Heart right ventricle (tissue), 16 donors: ENCODE results near the gene GJB5. TPM values are rescaled to one million over a fixed set of nuclear protein-coding genes. Genes with fewer than 3 reads are reported as not detected.
A peak's percentile ranks its signal among the peaks of the same experiment; 100 is the strongest.

Source experiments
- ATAC-seq, 8 donors: fragments of 200-7000 bp; cut with Tn5 transposase; one replicate each; pipeline ENCODE4 v1.9.1; 2020; ENCODE audit warnings: mild to moderate bottlenecking in 8 of 8, moderate library complexity in 8 of 8, moderate number of reproducible peaks in 1 of 8
- DNase-seq, 2 donors: peaks; one replicate each; pipeline ENCODE4 v3.0.0-alpha.2; 2020
- H3K27ac ChIP-seq, 10 donors: fragments of 200-600 bp; sonication (generic) in 2 of 10; one replicate each; pipeline versions ENCODE4 v1.5.0 to v1.8.0; 2020 to 2022; ENCODE audit warnings: mild to moderate bottlenecking in 3 of 10
- H3K27me3 ChIP-seq, 7 donors: fragments of 200-600 bp; one replicate each; pipeline ENCODE4 v1.8.0; 2021 to 2022; ENCODE audit warnings: mild to moderate bottlenecking in 2 of 7
- H3K36me3 ChIP-seq, 9 donors: fragments of 200-600 bp; sonication (generic) in 1 of 9; one replicate each; pipeline versions ENCODE4 v1.5.0 to v1.8.0; 2020 to 2022; ENCODE audit warnings: mild to moderate bottlenecking in 2 of 9
- H3K4me1 ChIP-seq, 9 donors: fragments of 200-600 bp; sonication (generic) in 1 of 9; one replicate each; pipeline versions ENCODE4 v1.5.0 to v1.8.0; 2020 to 2022; ENCODE audit warnings: mild to moderate bottlenecking in 4 of 9
- H3K4me3 ChIP-seq, 10 donors: fragments of 200-600 bp; sonication (generic) in 2 of 10; one replicate each; pipeline versions ENCODE4 v1.5.0 to v1.8.0; 2020 to 2022; ENCODE audit warnings: mild to moderate bottlenecking in 7 of 10, moderate library complexity in 2 of 10
- H3K9me3 ChIP-seq, 11 donors: fragments of 200-600 bp in 10 of 11; sonication (generic) in 2 of 11; one replicate each; pipeline versions ENCODE4 v1.5.0 to v1.8.0; 2013 to 2022; ENCODE audit warnings: mild to moderate bottlenecking in 2 of 11, control low read depth in 1 of 11, moderate library complexity in 1 of 11
- WGBS, 2 donors: extraction: QIAGEN DNeasy Blood & Tissue Kit; methylation state at CpG; one replicate each; pipeline ENCODE4 v1.1.7; 2013; ENCODE audit warnings: inconsistent platforms in 1 of 2; 5-methylcytosine and 5-hydroxymethylcytosine counted together
- intact Hi-C, 10 donors: fragments of 100-400 bp; cut with DNase I; formaldehyde crosslinking; loops; one replicate each; pipeline versions ENCODE4 v1.11.1 to v1.14.2; 2022
- polyA plus RNA-seq, 2 donors: library from polyadenylated mRNA; stranded (reverse); fragments of 200-250 nt; gene quantifications; one replicate each; pipeline ENCODE4 v1.2.3, GENCODE V29; 2013
- total RNA-seq, 10 donors: library from RNA; stranded (reverse); fragmentation: NEBNext Ultra II Directional in 3 of 10; extraction: Animal tissue kit (Norgen Biotek cat#: 25700) in 3 of 10; gene quantifications; one replicate each; pipeline versions ENCODE4 v1.2.1 to v1.2.4, GENCODE V29; 2021 to 2023
- TF ChIP-seq, protein P1 (sequence below), 9 donors: fragments of 200-600 bp; sonication (generic) in 2 of 9; IDR thresholded peaks; one replicate each; pipeline versions ENCODE4 v1.5.0 to v1.8.0; 2021 to 2022; ENCODE audit warnings: antibody characterized with exemption in 9 of 9, mild to moderate bottlenecking in 5 of 9, moderate library complexity in 1 of 9
- donor health status: Arrhythmogenic right ventricular cardiomyopathy.
- donor health status: ischemic (EF 13 %, LVEDD 7.1; RV severe dilation, severe dysfunction).
- donor health status: healthy with polysubstance abuse.
- donor health status: DM: no; HTN: yes; CAD: no.
- donor health status: DM: no; HTN: no; CAD: no.
- donor health status: ischemic (EF 25% LVEDD 6.9; RV normal size, moderate dysfunction).
- donor health status: ischemic (EF 25% LVEDD 5.7; RV mildly dilated, moderate dysfunction).
- donor health status: healthy.
- donor health status: DM: yes; HTN: yes; CAD: no.
- donor health status: Ischemic cardiomyopathy.
- donor health status: ischemic (EF 35%, LVEDD 5.7; RV mildly dilated, moderate dysfunction).
- donor health status: nonischemic (EF 11% LVEDD 7.7; RV severe dilation, severe dysfunction).
- donor health status: DM: yes; HTN: yes; CAD: no.
- donor health status: PGD.
- donor health status: ischemic (EF 29% LVEDD 5.4; RV normal size, mild dysfunction).
- donor health status: nonischemic (EF 23%, LVEDD 6.1; RV moderate dilation, normal function).

The GJB5 gene
- total and polyA plus RNA-seq, 12 donors = not detected

DNA sequence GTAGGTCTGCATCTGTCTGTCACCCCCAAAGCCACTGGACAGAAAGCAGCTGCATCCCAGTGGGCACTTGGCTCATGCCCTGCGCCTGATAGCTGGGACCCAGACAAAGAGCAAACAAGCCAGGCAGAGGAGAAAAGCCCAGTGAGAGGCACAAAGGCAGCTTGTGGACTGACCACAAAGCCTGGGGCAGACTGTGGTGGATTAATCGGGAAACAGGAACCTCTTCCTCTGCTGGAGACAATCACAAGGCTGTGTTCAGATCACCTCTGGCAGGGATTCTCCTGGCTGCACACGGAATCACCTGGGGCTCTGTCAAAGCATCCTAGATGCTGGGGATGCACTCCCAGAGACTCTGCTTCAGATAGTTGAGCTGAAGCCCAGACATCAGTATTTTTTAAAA, 15.2 kb upstream of the GJB5 start:
- H3K4me3 ChIP-seq = no peak overlapping the region
- intact Hi-C loops = loop anchor here (5.0 to 10.0 kb wide), 8 partner anchors 275 to 1107 kb away; no protein-coding TSS in a partner anchor
- TF ChIP-seq, protein P1, sequence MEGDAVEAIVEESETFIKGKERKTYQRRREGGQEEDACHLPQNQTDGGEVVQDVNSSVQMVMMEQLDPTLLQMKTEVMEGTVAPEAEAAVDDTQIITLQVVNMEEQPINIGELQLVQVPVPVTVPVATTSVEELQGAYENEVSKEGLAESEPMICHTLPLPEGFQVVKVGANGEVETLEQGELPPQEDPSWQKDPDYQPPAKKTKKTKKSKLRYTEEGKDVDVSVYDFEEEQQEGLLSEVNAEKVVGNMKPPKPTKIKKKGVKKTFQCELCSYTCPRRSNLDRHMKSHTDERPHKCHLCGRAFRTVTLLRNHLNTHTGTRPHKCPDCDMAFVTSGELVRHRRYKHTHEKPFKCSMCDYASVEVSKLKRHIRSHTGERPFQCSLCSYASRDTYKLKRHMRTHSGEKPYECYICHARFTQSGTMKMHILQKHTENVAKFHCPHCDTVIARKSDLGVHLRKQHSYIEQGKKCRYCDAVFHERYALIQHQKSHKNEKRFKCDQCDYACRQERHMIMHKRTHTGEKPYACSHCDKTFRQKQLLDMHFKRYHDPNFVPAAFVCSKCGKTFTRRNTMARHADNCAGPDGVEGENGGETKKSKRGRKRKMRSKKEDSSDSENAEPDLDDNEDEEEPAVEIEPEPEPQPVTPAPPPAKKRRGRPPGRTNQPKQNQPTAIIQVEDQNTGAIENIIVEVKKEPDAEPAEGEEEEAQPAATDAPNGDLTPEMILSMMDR (IDR thresholded peaks at IDR 0.05) = no peak
- H3K36me3 ChIP-seq = no peaks in the 10 kb centered on the region
- no peak overlapping the region for H3K27ac ChIP-seq
- H3K4me1 ChIP-seq = peaks cover 0 to 4% (median 0%) of the 10 kb centered on the region in 9 donors
- H3K9me3 ChIP-seq = no peaks in the 10 kb centered on the region
- DNase-seq (no peak), ATAC-seq (no peak)
- peaks cover 0 to 40% (median 20%) of the 10 kb centered on the region in 7 donors for H3K27me3 ChIP-seq
- 55 to 58% methylated on average over 3 of the region's 3 CpGs for whole genome bisulfite sequencing, 2 donors

DNA sequence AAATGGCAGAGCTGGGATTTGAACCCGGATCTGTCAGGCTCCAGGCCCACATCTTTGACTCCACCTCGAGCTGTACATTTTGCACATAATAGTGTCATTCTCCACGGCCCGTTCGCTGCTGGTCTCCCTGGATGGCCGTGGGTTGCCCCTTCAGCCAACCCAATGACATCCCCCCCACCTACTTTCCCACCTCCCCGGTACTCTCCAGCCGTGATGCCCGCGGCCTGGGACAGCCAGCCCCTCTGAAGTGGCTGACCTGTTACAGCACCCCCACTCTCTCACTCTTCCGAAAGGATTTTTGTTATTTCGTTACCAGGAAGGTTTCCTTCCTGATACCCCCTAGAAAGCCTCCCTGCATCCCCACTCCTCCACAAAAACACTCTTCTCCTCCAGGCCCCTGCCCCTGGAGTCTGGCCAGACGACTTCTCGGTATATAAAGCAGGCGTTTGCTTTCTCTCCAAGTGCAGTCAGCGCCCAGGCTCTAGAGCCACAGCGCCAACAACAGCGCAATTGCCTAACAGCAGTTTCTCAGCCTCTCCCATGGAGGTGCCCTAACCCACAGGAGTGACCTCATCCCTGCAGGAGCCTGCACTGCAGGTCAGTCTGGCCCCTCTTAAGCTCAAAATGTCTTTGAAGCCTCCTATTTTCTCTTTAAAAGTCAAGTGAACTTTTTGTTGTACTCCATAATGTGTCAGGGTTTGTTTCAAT, 14.5 kb upstream of the GJB5 start:
- no peak overlapping the region for H3K27ac ChIP-seq
- no peaks in the 10 kb centered on the region for H3K36me3 ChIP-seq
- peaks cover 0 to 39% (median 20%) of the 10 kb centered on the region in 7 donors for H3K27me3 ChIP-seq
- DNase-seq (no peak), ATAC-seq (no peak)
- intact Hi-C loops = loop anchor here (5.0 to 10.0 kb wide), 8 partner anchors 276 to 1108 kb away; no protein-coding TSS in a partner anchor
- no peaks in the 10 kb centered on the region for H3K9me3 ChIP-seq
- TF ChIP-seq, protein P1 (IDR thresholded peaks at IDR 0.05) = no peak
- 37 to 40% methylated on average over 18 of the region's 18 CpGs for WGBS, 2 donors
- H3K4me3 ChIP-seq = no peak overlapping the region
- H3K4me1 ChIP-seq = peaks cover 0 to 4% (median 0%) of the 10 kb centered on the region in 9 donors

DNA sequence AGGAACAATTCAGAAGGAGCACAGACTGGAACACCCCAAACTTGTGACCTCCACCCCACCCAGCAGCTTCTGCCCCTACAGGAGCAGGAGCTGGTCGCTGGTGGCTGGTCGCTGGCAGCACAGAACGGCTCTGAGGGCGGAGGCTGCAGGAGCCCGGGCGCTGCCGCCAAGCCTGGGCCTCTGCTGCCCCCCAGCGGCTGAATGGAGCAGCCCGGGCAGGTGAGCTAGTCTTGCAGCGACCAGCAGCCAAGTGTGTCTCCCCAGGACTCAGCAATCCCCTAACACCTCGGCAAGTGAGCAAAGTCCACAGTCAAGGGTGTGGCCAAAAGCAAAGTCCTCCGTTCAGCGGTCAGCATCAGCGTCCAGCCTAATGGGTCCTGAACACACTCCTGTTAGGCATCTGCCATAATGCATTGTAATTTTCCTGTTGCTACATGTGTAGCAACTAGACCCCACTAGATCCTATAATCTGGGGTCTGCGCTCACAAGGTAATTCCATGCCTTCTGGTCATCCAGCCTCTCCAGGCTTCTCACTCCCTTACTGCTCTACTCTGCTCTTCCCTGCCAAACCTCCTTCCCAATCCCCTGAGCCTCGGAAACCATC, 12.1 kb upstream of the GJB5 start:
- intact Hi-C loops = loop anchor here (2.0 to 10.0 kb wide), 9 partner anchors 278 to 1110 kb away; no protein-coding TSS in a partner anchor
- WGBS, 2 donors = 11 to 13% methylated on average over 16 of the region's 16 CpGs
- H3K9me3 ChIP-seq = no peaks in the 10 kb centered on the region
- H3K4me3 ChIP-seq = no peak overlapping the region
- H3K36me3 ChIP-seq = no peaks in the 10 kb centered on the region
- peaks cover 0 to 42% (median 23%) of the 10 kb centered on the region in 7 donors for H3K27me3 ChIP-seq
- ATAC-seq = peak; percentile 82 to 92 (median 88)
- no peak overlapping the region for H3K27ac ChIP-seq
- TF ChIP-seq, protein P1 (IDR thresholded peaks at IDR 0.05) = peak; percentile 89 to 97 (median 95)
- DNase-seq = peak; percentile 65 to 80
- H3K4me1 ChIP-seq = peaks cover 0 to 4% (median 0%) of the 10 kb centered on the region in 9 donors

DNA sequence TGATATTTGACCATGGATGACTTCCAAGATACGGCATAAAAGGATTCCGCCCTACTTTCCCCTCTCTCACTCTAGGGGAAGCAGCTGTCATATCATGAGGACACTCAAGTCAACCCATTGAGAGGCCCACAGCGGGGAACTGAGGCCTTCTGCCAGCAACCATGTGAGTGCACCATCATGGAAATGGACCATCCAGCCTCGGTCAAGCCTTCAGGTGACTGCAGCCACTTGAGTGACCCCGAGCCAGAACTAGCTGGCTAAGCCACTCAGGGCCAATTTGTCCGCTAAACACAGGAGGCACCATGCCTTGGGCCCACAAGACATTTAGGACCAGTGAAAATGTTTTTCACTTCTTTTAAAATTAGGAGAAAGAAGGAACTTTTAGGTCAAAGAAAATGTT, 11.1 kb upstream of the GJB5 start:
- no peak overlapping the region for H3K4me3 ChIP-seq
- intact Hi-C loops = loop anchor here (2.0 to 10.0 kb wide), 9 partner anchors 279 to 1111 kb away; no protein-coding TSS in a partner anchor
- no peaks in the 10 kb centered on the region for H3K36me3 ChIP-seq
- peaks cover 0 to 44% (median 21%) of the 10 kb centered on the region in 7 donors for H3K27me3 ChIP-seq
- no peak for ATAC-seq
- no peaks in the 10 kb centered on the region for H3K9me3 ChIP-seq
- H3K27ac ChIP-seq = no peak overlapping the region
- TF ChIP-seq, protein P1 (IDR thresholded peaks at IDR 0.05) = no peak
- no peak for DNase-seq
- peaks cover 0 to 4% (median 0%) of the 10 kb centered on the region in 9 donors for H3K4me1 ChIP-seq
- 80 to 81% methylated on average over 6 of the region's 6 CpGs for WGBS, 2 donors
